RPMI7951 (cell line): Measurements from ENCODE around the gene OR56A3. TPM values are rescaled to one million over a fixed set of nuclear protein-coding genes. Genes with fewer than 3 reads are reported as not detected.
"Not testable (repeated sequence)": the region's sequence is repeated elsewhere in the genome, so short reads cannot be mapped to it uniquely, and the experiment has no call there.

Experiments used
- DNase-seq: peaks from one replicate; pipeline ENCODE4 v3.0.0-alpha.2; 2012; ENCODE audit warnings: low read depth
- total RNA-seq: library from RNA; depleted of rRNA; stranded (reverse); fragments of >200 nt; shearing (Covaris generic); gene quantifications from 2 replicates; pipeline ENCODE4 v1.2.3, GENCODE V29; 2014; rRNA removed

Gene OR56A3, protein sequence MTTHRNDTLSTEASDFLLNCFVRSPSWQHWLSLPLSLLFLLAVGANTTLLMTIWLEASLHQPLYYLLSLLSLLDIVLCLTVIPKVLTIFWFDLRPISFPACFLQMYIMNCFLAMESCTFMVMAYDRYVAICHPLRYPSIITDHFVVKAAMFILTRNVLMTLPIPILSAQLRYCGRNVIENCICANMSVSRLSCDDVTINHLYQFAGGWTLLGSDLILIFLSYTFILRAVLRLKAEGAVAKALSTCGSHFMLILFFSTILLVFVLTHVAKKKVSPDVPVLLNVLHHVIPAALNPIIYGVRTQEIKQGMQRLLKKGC
- total RNA-seq: not detected in 2 replicates

DNA sequence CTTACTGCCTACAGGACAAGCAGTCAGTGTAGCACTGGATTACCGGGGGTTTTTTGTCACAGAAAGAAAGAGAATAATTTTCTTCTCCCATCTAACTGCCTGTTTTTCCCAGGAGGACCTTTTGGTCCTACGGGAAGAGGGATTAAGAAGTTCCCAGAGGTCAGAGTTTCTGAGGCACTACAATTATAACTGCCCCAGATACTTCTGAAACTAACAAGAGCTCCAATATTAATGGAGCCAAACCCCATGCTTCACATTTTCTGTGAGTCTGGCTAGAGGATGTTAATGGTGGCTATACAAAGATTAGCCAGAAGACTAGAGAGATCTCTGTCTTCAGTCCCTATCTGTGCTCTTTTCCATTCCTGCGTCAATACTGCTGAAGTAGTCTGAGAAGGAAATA, at the start of gene OR56A3:
Gene OR56A3 (plus strand): TSS at position 301 of the 400 bp plus-strand sequence. CDS start 5,096 bp downstream, outside the sequence.
- no peak for DNase-seq

DNA sequence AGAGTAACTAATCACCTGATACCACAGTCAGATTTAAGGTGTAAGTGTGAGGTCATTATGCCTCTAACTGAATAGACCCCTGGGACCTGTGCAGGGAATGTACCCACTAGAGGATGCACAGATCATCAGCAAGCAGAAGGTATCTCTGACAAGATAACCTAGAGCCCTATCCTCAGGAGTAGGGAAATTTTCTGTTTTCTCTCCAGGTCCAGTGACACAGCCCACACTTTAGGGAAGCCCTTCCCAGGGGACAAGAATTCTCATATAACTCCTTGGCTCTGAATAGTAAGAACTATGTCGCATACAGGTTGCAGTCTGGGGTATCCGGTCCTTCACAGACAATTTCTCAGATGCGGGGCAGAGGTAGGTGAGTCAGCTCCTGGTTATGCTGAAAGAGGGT, 49.1 kb upstream of the OR56A3 start, which contains the start of gene OR52E5:
Gene OR52E5 (plus strand): TSS at position 301 of the 400 bp plus-strand sequence. CDS start 7,569 bp downstream, outside the sequence.
- DNase-seq: no peak

DNA sequence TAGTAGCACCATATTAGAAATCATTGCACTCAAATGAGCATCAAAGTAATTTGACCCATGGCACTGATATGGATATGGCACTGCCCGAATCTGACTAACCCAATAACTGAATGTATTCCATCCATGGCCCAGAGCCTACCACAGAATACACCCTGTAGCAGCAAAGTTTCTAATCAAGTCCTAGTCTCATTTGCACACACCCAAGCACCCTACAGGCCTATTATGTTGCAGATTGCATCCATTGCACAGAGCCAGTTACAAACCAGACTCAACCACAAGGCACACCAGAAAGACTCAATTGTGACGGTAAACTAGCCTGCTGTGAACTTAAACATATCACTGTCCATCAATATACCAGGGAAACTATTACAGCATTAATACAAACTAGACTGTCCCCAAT, 42.5 kb upstream of the OR56A3 start:
- no peak for DNase-seq

DNA sequence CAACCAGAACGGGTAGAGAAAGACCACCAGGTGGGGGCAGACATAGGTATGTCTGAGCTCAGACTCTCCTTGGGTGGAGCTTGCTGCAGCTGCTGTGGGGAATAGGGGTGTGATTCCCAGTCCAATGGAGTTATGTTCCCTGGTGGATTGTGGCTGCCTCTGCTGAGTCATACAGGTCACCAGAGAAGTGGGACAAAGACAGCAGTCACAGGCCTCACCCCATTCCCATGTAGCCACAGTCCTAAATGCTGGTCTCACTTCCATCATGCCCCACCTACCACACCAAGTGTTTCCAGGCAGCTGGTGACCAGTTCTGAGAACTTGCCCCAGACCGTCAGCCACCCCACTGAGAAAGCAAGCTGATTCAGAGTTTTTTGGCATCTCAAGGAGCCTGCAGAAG, 31.5 kb upstream of the OR56A3 start:
- no peak for DNase-seq

DNA sequence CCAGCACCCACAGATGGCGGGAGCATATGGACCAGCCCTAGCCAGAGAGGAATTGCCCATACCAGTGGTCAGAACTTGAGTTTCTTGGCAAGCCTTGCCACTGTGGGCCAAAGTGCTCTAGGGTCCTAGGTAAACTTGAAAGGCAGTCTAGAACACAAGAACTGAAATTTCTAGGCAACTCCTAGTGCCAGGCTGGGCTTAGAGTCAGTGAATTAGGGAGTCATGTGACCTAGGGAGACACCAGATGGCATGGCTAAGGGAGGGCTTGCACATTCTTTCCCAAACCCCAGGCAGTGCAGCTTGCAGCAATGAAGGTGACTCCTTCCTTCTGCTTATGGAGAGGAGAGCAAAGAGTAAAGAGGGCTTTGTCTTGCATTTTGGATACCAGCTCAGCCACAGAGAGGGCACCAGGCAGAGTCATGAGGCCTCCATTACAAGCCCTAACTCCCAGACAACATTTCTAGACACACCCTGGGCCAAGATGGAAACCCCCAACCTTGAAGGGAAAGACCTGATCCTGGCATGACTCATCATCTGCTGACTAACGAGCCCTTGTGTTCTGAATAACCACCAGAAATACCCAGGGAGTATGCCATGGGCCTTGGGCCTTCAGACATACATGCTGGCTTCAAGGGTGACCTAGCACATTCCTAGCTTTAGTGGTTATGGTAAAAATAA, 19.2 kb upstream of the OR56A3 start:
- DNase-seq: peak; percentile 75

DNA sequence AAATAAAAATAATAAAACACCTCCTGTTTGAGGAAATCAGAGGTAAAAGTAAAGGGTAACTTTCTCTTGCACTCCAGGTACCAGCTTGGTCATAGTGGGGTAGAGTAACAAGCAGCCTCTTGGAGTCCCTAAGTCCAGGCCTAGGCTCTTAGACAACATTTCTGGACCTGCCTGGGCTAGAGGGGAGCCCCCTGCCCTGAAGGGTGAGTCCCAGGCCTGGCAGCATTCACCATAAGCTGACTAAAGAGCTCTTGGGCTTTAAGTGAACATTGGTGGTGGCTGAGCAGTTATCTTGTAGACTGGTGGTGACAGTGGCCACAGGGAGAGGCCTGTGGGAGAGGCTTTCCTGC, 18.6 kb upstream of the OR56A3 start:
- DNase-seq: no peak

DNA sequence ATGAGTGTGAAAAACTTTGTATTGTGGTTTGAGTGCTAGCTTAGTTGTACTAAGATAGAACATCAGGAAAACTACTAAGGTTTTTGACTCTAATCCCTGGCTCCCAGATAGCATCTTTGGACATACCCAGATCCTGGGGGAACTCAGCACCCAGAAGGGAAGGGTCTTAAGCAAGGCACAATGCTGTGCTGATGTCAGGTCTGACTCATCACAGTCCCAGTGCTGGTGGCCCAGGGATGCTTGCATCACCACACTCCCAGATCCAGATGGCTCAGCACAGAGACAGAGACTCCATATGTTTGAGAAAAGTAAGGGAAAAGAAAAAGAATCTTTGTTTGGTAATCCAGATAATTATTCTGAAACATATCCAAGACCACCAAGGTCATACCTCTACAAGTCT, 18.3 kb upstream of the OR56A3 start:
- peak; percentile 42 for DNase-seq

DNA sequence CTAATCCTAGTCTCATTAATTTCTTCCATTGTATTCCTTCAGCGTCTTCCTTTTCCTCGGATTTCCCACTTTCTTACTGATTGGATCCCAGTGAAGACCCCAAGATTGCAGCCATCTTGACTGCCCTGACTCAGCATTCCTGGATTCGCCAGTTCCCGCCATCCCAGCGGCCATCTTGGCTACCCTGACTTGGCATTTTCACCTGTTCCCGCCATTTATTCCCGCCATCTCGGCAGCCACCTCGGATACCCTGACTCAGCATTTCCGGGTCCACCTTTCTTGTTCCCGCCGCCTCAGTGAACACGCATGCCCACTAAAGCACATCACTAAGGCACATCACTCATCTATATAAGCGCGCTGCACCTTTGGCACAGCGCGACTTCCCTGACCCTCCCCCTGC, 13.8 kb upstream of the OR56A3 start:
- DNase-seq: no peak

DNA sequence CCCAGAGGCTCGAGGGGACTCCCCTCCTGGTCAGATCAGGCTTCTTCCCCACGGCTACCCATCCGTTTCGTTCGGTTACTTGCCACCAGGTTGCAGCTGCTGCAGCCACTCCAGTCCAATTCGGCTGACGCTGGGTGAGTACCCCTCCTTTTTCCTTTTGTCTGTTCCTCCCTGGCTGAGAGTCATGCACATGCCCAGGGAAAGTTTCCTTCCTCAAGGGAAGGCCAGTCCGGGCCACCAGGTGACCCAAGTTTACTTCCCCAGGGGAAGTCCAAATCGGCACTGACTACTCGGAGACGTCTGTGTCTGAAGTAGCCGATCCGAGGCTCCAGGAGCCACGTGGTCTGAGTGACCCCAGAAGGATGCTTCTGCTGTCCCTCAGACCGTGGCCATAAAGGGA, 13.2 kb upstream of the OR56A3 start:
- DNase-seq: no peak

DNA sequence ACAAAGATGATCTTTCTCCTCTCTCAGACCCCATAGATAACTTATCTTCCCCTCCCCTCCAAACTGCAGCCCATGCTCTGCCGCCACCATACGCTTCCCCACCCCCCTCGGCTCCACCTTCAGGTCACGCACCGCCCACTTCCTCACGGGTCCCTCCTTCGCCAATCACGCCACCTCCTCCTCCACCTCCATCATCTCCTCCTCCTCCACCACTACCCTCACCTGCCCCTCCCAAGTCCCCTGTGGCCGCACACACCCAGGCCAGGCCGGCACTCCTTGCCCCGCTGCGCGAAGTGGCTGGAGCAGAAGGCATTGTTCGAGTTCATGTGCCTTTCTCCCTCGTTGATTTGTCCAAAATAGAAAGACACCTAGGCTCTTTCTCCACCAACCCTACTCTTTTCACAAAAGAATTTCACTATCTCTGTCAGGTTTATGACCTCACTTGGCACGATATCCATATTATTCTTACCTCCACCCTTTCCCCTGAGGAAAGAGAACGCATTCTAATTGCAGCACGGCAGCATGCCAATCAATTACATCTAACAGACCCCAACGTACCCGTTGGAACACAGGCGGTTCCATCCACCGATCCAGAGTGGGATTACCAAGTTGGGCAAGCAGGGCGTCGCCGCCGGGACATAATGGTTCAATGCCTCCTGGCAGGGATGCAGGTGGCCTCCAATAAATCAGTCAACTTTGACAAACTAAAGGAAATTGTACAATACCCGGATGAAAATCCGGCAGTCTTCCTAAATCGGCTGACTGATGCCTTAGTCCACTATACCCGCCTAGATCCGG, 12.3 kb upstream of the OR56A3 start:
- no peak for DNase-seq

DNA sequence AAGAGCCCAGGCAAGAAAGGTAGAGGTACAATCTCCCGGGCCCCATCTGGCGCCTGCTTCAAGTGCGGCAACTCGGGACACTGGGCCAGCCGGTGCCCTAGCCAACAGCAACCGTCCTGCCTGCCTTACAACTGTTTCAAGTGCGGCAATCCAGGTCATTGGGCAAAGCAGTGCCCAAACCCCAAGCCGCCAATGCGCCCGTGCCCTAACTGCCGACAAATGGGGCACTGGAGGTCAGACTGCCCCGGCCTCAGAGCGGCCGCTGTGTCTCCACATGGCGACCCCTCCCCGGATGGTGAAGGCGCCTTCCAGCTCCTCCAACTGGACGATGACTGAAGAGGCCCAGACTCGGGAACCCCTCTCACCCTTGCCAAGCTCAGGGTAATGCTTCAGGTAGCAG, 11.4 kb upstream of the OR56A3 start:
- no peak for DNase-seq

DNA sequence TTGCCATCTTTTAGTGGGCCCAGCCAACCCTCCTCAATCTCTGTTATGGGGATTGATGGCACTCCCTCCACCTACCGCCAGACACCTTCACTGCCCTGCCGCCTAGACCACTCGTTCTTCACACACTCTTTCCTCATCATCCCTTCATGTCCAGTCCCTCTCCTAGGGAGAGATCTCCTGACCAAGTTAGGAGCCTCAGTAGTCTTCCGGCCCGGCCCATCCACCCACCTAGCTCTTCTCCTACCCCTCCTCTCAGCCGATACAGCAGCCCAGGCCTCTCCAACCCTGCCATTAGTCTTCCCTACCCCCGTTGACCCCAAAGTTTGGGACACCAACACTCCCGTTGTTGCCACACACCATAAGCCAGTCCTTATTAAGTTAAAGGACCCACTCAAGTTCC, 11.0 kb upstream of the OR56A3 start:
- no peak for DNase-seq

DNA sequence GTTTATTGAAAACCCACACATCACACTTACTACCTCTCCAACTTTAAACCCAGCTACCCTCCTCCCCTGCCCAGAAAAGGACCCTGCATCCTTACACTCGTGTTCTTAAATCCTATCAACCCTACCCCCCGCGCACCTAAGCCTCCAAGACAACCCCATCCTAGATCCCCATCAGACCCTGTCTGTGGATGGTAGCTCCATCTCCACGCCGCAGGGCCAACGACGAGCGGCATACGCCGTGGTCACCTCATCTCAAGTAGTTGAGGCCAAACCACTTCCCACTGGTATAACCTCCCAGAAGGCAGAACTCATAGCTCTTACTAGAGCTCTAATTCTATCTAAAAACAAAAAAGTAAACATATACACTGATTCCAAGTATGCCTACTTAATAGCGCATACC, 9.4 kb upstream of the OR56A3 start:
- no peak for DNase-seq

DNA sequence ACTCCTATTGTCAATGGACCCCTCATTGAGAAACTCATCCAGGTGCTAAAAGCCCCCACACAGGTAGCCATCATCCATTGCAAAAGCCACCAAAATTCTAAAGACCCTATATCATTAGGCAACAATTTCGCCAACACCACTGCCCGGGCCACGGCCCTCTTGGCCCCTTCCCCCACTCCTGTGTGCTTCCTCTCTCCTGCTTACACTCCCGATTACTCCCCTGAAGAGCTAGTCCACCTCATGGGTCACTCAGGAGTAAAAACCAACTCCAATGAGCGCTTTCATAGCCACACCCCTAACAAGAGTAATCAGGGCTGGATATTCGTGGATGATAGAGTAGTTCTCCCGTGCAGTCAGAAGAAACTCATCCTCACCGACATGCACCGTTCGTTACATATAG, 8.9 kb upstream of the OR56A3 start:
- DNase-seq: no peak

DNA sequence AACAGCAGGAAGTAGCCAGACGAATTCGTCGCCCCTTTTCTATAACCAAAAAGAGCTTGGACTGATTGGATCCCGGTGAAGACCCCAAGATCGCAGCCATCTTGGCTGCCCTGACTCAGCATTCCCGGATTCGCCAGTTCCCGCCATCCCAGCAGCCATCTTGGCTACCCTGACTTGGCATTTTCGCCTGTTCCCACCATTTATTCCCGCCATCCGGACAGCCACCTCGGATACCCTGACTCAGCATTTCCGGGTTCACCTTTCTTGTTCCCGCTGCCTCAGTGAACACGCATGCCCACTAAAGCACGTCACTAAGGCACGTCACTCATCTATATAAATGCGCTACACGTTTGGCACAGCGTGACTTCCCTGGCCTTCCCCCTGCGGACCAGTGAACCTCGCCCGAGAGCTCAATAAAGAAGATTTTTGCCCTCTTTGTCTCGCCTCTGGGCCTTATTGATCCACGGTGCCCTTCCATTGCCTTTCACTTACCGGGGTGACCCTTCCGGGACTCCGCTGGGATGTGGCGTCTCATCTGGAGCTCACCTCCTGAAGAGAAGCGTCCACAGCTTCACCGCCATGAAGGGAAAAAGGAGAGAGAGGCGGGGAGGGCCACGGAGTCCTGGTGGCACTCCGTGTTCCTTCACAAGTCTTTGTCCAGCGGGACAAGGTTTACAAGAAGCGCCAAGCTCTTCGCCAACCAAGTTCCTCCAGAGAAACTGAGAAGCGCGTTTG, 4.0 kb upstream of the OR56A3 start:
- DNase-seq: no peak

DNA sequence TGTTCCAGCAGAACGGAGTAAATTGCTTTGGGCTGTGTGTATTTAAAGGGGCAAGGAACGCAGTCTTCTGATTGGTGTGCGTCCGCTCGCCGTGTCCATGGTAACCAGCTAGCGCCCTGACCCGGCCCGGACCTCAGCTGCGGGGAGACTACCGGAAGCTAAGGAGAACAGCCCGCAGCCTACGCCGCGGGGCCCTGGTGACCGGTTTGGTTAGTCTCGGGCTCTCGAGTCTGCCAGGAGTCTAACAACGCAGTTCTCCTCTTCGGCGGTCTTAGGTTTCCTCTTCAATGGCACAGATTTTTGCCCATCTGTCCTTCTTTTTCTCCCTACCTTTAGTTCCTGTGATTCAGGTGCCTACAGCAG, 3.5 kb upstream of the OR56A3 start:
- DNase-seq: no peak

DNA sequence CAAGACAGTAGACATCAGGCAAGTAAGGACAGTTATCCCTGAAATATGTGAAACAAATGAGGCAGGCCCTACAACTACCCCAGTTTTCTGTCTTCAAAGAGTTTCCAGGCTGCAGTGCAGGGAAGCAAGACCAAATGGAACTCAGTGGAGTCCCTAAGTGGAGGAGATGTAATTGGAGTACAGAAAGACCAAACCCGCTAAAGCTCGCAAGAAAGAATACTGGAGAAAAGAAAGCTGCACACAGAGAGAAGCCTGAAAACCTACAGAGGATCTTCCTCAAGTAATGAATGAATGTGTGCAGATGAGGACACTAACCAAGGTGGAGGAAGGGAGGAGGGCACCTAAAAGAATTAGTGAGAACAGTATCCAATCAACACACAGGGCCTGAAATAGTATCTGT, 1.3 kb upstream of the OR56A3 start:
- no peak for DNase-seq

DNA sequence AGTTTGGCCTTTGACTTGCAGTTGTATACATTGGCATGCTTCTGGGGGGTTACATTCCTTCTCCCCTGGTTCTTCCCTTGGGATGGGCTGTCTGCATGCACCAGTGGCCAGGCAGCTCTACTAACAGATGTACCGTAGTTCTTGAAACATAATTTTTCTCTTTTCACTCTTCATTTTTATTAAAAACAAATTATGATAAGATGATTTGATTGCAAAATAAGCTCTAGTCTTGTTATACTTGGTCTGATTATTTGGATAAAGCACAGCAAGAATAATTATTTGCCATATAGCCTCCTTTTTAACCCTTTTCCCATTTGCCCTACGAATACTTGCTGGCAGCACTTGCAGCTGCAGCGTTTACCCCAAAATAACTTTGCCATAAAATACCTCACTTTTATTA, 13.5 kb downstream of the OR56A3 start:
- no peak for DNase-seq

DNA sequence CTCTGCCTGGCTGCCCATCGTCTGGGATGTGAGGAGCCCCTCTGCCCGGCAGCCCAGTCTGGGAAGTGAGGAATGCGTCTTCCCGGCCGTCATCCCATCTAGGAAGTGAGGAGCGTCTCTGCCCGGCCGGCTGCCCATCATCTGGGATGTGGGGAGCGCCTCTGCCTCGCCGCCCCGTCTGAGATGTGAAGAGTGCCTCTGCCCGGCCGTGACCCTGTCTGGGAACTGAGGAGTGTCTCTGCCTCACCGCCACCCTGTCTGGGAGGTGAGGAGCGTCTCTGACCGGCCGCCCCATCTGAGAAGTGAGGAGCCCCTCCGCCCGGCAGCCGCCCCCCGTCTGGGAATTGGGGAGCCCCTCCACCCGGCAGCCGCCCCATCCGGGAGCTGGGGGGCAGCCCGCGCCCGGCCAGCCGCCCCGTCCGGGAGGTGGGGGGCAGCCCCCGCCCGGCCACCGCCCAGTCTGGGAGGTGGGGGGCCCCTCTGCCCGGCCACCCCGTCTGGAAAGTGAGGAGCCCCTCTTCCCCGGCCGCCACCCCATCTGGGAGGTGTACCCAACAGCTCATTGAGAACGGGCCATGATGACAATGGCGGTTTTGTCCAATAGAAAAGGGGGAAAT, 18.8 kb downstream of the OR56A3 start:
- not testable (repeated sequence) for DNase-seq

DNA sequence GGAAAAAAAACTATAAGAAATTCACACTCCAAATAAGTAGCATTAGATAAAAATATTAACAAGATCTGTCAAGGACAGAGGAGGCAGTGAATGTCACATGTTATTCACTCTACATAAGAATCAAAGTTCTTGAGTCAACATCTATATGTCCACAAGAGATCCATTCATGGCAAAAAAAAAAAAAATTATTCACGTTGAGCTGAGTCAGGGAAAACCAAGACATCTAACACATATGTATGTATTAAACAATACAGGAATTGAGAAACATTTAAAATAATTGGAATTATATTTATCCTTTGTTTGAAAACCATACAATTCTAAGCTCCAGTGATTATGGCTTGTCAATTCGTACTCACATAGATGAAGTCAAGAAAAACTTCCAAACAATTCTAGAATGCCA, 24.9 kb downstream of the OR56A3 start:
- no peak for DNase-seq

DNA sequence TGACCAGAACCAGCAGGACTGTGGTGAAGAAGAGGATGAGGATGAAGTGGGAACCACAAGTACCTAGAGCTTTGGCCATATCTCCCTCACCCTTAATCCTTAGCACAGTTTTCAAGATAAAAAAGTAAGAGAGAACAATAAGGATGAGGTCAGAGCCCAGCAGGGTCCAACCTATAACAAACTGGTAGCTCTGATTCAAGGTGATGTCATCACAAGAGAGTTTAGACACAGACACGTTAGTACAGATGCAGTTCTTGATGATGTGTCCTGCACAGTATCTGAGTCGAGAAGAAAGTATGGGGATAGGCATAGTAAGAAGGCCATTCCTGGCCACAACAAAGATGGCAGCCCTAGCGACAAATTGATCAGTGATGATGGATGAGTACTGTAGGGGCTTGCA, 25.7 kb downstream of the OR56A3 start:
- DNase-seq: no peak

DNA sequence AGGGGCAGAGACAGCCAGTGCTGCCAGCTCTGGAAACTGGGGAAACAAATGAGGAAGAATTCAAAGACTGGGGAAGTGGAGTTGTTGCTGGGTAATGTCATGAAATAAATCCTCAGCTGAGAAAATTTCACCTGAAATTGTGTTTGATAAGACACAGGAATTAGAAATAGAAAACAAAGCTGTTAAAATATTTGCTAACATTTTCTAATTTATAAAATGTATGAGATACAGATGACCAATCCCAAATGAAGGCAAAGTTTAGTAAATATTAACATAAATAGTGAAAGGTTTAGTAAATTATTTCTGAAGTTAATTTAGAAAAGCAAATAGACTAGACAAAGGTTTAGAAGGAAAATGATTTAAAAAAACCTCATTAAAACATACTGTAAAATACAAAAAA, 26.3 kb downstream of the OR56A3 start, which contains the start of gene OR56A5:
Gene OR56A5 (minus strand): TSS at position 101 of the 400 bp plus-strand sequence. CDS start 0 bp downstream, at position 101.
- no peak for DNase-seq
